Fibroblast of lung (primary cell): ENCODE measurements around the gene SIT1. TPM values are rescaled to one million over a fixed set of nuclear protein-coding genes. Genes with fewer than 3 reads are reported as not detected.

Source experiments
- DNase-seq, 2 donors: peaks; one replicate each; pipeline versions ENCODE4 v3.0.0 to v3.0.0-alpha.2; 2010; ENCODE audit warnings: low read depth in 2 of 2
- H2AFZ ChIP-seq: 2 replicates; pipeline ENCODE4 v1.5.1; 2012; ENCODE audit warnings: low read length, control low read depth, inconsistent platforms
- H3K27ac ChIP-seq: 2 replicates; pipeline ENCODE4 v1.5.1; 2011; ENCODE audit warnings: low read length, control low read depth; ENCODE audit not compliant: insufficient read depth
- H3K27me3 ChIP-seq: 2 replicates; pipeline ENCODE4 v1.5.1; 2011; ENCODE audit warnings: mild to moderate bottlenecking, low read length; ENCODE audit not compliant: control insufficient read depth, insufficient read depth
- H3K36me3 ChIP-seq: 2 replicates; pipeline ENCODE4 v1.5.1; 2011; ENCODE audit warnings: low read length; ENCODE audit not compliant: control insufficient read depth, insufficient read depth
- H3K4me1 ChIP-seq: 2 replicates; pipeline ENCODE4 v1.5.1; 2011; ENCODE audit warnings: low read length; ENCODE audit not compliant: control insufficient read depth, insufficient read depth; ENCODE audit errors: extremely low read depth
- H3K4me2 ChIP-seq: 2 replicates; pipeline ENCODE4 v1.5.1; 2011; ENCODE audit warnings: low read length, control low read depth; ENCODE audit not compliant: insufficient read depth; ENCODE audit errors: extremely low read depth
- H3K4me3 ChIP-seq, 4 experiments: fragments of 200-600 bp in 1 of 4; sonication (generic) in 1 of 4; replicated peaks in 1 of 4; 2 replicates each; pipeline ENCODE4 v1.5.1; 2011 to 2016; ENCODE audit warnings: low read length in 4 of 4, low read depth in 3 of 4, mild to moderate bottlenecking in 3 of 4, control low read depth in 2 of 4, inconsistent platforms in 1 of 4, mixed read lengths in 1 of 4; ENCODE audit not compliant: insufficient read depth in 1 of 4; ENCODE audit errors: control extremely low read depth in 1 of 4
- H3K79me2 ChIP-seq: 2 replicates; pipeline ENCODE4 v1.5.1; 2012; ENCODE audit warnings: mild to moderate bottlenecking, low read length, inconsistent platforms; ENCODE audit not compliant: control insufficient read depth, insufficient read depth
- H3K9ac ChIP-seq: 2 replicates; pipeline ENCODE4 v1.5.1; 2011; ENCODE audit warnings: mild to moderate bottlenecking, low read length, control low read depth; ENCODE audit not compliant: insufficient read depth
- H3K9me3 ChIP-seq: 2 replicates; pipeline ENCODE4 v1.5.1; 2012; ENCODE audit warnings: low read depth, low read length; ENCODE audit not compliant: control insufficient read depth, insufficient read depth
- H4K20me1 ChIP-seq: 2 replicates; pipeline ENCODE4 v1.5.1; 2011; ENCODE audit warnings: low read length; ENCODE audit not compliant: control insufficient read depth, insufficient read depth; ENCODE audit errors: extremely low read depth
- EZH2 ChIP-seq: IDR thresholded peaks from 2 replicates; pipeline ENCODE4 v1.5.1; 2012; ENCODE audit warnings: low read length, control low read depth, mild to moderate bottlenecking; ENCODE audit errors: missing control alignments
- polyA plus RNA-seq, 2 donors: library from polyadenylated mRNA; depleted of rRNA in 1 of 2; stranded (reverse) in 1 of 2; unstranded in 1 of 2; fragments of >200 nt; gene quantifications; 2 replicates each; pipeline ENCODE4 v1.2.1, GENCODE V29; 2011 to 2012; ENCODE audit warnings: missing spikeins in 1 of 2
- total RNA-seq: library from RNA; depleted of rRNA; stranded (reverse); fragments of >200 nt; gene quantifications from 2 replicates; pipeline ENCODE4 v1.2.1, GENCODE V29; 2014
- TF ChIP-seq, protein P1 (sequence below), 2 donors: IDR thresholded peaks in 1 of 2; conservative IDR thresholded peaks in 1 of 2; 1 replicate in 1 of 2; 2 replicates in 1 of 2; pipeline ENCODE4 v1.5.1; 2011 to 2012; ENCODE audit warnings: low read length in 2 of 2, control low read depth in 1 of 2, inconsistent platforms in 1 of 2, low read depth in 1 of 2, mild to moderate bottlenecking in 1 of 2

SIT1 gene
- total and polyA plus RNA-seq, 2 donors (not counting 1 experiment from before 2014, with no cell fraction given): 0.17 TPM; not detected in 1

DNA sequence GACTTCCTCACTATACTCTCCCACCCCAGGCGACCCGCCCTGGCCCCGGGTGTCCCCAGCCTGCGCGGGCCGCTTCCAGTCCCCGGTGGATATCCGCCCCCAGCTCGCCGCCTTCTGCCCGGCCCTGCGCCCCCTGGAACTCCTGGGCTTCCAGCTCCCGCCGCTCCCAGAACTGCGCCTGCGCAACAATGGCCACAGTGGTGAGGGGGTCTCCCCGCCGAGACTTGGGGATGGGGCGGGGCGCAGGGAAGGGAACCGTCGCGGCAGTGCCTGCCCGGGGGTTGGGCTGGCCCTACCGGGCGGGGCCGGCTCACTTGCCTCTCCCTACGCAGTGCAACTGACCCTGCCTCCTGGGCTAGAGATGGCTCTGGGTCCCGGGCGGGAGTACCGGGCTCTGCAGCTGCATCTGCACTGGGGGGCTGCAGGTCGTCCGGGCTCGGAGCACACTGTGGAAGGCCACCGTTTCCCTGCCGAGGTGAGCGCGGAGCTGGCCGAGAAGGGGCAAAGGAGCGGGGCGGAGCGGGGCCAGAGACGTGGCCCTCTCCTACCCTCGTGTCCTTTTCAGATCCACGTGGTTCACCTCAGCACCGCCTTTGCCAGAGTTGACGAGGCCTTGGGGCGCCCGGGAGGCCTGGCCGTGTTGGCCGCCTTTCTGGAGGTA, 25.1 kb upstream of the SIT1 start:
- H3K9ac ChIP-seq: no peak overlapping the region
- no peak for DNase-seq

DNA sequence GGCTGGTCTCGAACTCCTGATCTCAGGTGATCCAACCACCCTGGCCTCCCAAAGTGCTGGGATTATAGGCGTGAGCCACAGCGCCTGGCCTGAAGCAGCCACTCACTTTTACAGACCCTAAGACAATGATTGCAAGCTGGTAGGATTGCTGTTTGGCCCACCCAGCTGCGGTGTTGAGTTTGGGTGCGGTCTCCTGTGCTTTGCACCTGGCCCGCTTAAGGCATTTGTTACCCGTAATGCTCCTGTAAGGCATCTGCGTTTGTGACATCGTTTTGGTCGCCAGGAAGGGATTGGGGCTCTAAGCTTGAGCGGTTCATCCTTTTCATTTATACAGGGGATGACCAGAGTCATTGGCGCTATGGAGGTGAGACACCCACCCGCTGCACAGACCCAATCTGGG, 24.5 kb upstream of the SIT1 start:
- Histone ChIP-seq H3K4me1 (peaks cover 8% of the 10 kb centered on the region), H3K9ac (no peak overlapping the region), H3K27me3 (no peaks in the 10 kb centered on the region), H3K36me3 (no peaks in the 10 kb centered on the region), H3K79me2 (no peaks in the 10 kb centered on the region), H3K4me2 (no peak overlapping the region), H3K4me3 (no peak overlapping the region), H4K20me1 (no peaks in the 10 kb centered on the region), H3K9me3 (no peaks in the 10 kb centered on the region), H2AFZ (no peak overlapping the region), H3K27ac (no peak overlapping the region)
- DNase-seq: no peak
- no peak for TF ChIP-seq EZH2
- TF ChIP-seq, protein P1, sequence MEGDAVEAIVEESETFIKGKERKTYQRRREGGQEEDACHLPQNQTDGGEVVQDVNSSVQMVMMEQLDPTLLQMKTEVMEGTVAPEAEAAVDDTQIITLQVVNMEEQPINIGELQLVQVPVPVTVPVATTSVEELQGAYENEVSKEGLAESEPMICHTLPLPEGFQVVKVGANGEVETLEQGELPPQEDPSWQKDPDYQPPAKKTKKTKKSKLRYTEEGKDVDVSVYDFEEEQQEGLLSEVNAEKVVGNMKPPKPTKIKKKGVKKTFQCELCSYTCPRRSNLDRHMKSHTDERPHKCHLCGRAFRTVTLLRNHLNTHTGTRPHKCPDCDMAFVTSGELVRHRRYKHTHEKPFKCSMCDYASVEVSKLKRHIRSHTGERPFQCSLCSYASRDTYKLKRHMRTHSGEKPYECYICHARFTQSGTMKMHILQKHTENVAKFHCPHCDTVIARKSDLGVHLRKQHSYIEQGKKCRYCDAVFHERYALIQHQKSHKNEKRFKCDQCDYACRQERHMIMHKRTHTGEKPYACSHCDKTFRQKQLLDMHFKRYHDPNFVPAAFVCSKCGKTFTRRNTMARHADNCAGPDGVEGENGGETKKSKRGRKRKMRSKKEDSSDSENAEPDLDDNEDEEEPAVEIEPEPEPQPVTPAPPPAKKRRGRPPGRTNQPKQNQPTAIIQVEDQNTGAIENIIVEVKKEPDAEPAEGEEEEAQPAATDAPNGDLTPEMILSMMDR (conservative IDR thresholded peaks at IDR 0.05 in 1 of 2, IDR thresholded peaks at IDR 0.05 in 1 of 2; ENCODE audit: low read depth in 1 of 2, low read length in 2 of 2): no peak

More for the DNA sequence above, 25.1 kb upstream of the SIT1 start:
- H4K20me1 ChIP-seq: no peaks in the 10 kb centered on the region
- no peak overlapping the region for H3K27ac ChIP-seq
- no peaks in the 10 kb centered on the region for H3K79me2 ChIP-seq
- H2AFZ ChIP-seq: peak overlapping the region; percentile 71
- no peaks in the 10 kb centered on the region for H3K36me3 ChIP-seq
- no peaks in the 10 kb centered on the region for H3K27me3 ChIP-seq
- H3K4me1 ChIP-seq: peaks cover 11% of the 10 kb centered on the region
- H3K4me2 ChIP-seq: peak overlapping the region; percentile 70
- TF ChIP-seq, protein P1 (conservative IDR thresholded peaks at IDR 0.05 in 1 of 2, IDR thresholded peaks at IDR 0.05 in 1 of 2; ENCODE audit: low read depth in 1 of 2, low read length in 2 of 2): no peak
- no peak for TF ChIP-seq EZH2
- no peaks in the 10 kb centered on the region for H3K9me3 ChIP-seq
- peak overlapping the region; percentile 18 to 48 (median 26) for H3K4me3 ChIP-seq

DNA sequence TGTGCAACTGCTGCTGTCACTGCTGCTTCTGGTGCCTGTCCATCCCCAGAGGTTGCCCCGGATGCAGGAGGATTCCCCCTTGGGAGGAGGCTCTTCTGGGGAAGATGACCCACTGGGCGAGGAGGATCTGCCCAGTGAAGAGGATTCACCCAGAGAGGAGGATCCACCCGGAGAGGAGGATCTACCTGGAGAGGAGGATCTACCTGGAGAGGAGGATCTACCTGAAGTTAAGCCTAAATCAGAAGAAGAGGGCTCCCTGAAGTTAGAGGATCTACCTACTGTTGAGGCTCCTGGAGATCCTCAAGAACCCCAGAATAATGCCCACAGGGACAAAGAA, 23.3 kb upstream of the SIT1 start:
- Histone ChIP-seq H4K20me1 (no peaks in the 10 kb centered on the region), H3K9ac (no peak overlapping the region), H3K4me3 (no peak overlapping the region), H3K4me1 (peaks cover 7% of the 10 kb centered on the region), H3K9me3 (no peaks in the 10 kb centered on the region), H3K4me2 (no peak overlapping the region), H3K27me3 (no peaks in the 10 kb centered on the region), H2AFZ (no peak overlapping the region), H3K27ac (no peak overlapping the region), H3K79me2 (no peaks in the 10 kb centered on the region), H3K36me3 (no peaks in the 10 kb centered on the region)
- no peak for DNase-seq
- TF ChIP-seq, protein P1 (conservative IDR thresholded peaks at IDR 0.05 in 1 of 2, IDR thresholded peaks at IDR 0.05 in 1 of 2; ENCODE audit: low read depth in 1 of 2, low read length in 2 of 2): no peak
